CD4-positive, alpha-beta T cell treated with Interleukin-6 for 4 hours (primary cell): ENCODE measurements around the gene INSIG1.

ENCODE experiments used
- DNase-seq: peaks from one replicate; pipeline ENCODE4 v3.0.0-alpha.2; 2020; ENCODE audit warnings: mixed read lengths

The INSIG1 gene

GRCh38 chr7:155305231-155305904 lies 7.7 kb downstream of the INSIG1 start:
- DNase-seq: no peak

GRCh38 chr7:155306673-155307470 lies 9.2 kb downstream of the INSIG1 start:
- DNase-seq: no peak

- DNase-seq: no peak
Observed at GRCh38 chr7:155308330-155309020, 10.8 kb downstream of the INSIG1 start.

- no peak for DNase-seq
Observed at GRCh38 chr7:155309021-155309338, 11.3 kb downstream of the INSIG1 start.

- DNase-seq: no peak
Observed at GRCh38 chr7:155310425-155311114, 12.9 kb downstream of the INSIG1 start.

GRCh38 chr7:155311826-155312537 lies 14.3 kb downstream of the INSIG1 start:
- no peak for DNase-seq

GRCh38 chr7:155312633-155313032 lies 15.0 kb downstream of the INSIG1 start:
- no peak for DNase-seq

- no peak for DNase-seq
Observed at GRCh38 chr7:155313096-155313495, 15.4 kb downstream of the INSIG1 start.

GRCh38 chr7:155315977-155316376 lies 18.3 kb downstream of the INSIG1 start:
- DNase-seq: no peak

GRCh38 chr7:155316427-155317113 lies 18.9 kb downstream of the INSIG1 start:
- DNase-seq: no peak

GRCh38 chr7:155317114-155317434 lies 19.4 kb downstream of the INSIG1 start:
- DNase-seq: no peak

GRCh38 chr7:155318245-155318644 lies 20.6 kb downstream of the INSIG1 start:
- no peak for DNase-seq

- no peak for DNase-seq
Observed at GRCh38 chr7:155322530-155322929, 24.9 kb downstream of the INSIG1 start.

- no peak for DNase-seq
Observed at GRCh38 chr7:155323001-155323638, 25.4 kb downstream of the INSIG1 start.

- DNase-seq: no peak
Observed at GRCh38 chr7:155324012-155324917, 26.6 kb downstream of the INSIG1 start.

- DNase-seq: no peak
Observed at GRCh38 chr7:155324918-155325235, 27.2 kb downstream of the INSIG1 start.

GRCh38 chr7:155326385-155326784 lies 28.7 kb downstream of the INSIG1 start:
- no peak for DNase-seq

GRCh38 chr7:155327590-155328320 lies 30.1 kb downstream of the INSIG1 start:
- DNase-seq: no peak

- DNase-seq: no peak
Observed at GRCh38 chr7:155329225-155329624, 31.5 kb downstream of the INSIG1 start.

- no peak for DNase-seq
Observed at GRCh38 chr7:155331396-155331795, 33.7 kb downstream of the INSIG1 start.
